GM21515 (cell line): ENCODE results near the gene XIST.
"Not testable (repeated sequence)": the region's sequence is repeated elsewhere in the genome, so short reads cannot be mapped to it uniquely, and the experiment has no call there.

ENCODE experiments used
- ATAC-seq: cut with Tn5 transposase; IDR thresholded peaks from one replicate; pipeline ENCODE4 v1.9.1; 2021; ENCODE audit not compliant: unreplicated experiment

The XIST gene

DNA sequence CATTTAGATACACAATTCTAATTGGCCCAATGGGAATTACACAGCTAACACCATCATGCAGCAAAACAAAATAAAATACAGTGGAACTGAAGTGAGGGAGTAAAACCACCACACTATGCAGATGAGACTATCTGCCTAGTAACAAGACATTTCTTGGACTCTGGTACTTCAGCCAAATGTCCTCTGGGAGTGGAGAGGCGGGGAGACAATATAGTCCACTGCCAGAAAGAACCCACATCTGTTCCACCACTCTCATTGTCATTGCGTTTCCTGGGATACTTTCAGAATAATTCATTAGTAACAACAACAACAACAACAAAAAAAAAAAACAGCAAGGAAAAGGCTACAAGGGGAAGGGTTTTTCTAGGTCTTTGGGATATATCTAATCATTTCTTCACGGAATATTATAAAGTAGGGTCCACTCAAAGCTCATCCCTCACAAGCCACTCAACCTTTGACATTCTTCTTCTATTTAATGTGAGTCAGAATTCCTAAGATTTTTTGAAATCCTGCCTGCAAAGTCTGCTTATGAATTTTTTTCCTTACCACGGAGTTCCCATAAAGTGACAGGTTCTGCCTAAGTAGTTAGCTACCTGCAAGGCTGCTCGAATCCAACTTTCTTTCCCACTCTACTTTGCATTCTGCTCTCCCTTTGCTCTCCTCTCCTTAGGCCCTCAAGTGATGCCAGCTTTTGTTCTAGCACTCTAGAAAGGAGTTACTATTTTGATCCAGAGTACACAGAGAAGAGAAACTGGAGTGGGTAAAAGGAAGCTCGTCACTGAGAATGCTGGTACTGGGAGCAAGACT lies 34.9 kb downstream of the XIST start:
- ATAC-seq = no peak

DNA sequence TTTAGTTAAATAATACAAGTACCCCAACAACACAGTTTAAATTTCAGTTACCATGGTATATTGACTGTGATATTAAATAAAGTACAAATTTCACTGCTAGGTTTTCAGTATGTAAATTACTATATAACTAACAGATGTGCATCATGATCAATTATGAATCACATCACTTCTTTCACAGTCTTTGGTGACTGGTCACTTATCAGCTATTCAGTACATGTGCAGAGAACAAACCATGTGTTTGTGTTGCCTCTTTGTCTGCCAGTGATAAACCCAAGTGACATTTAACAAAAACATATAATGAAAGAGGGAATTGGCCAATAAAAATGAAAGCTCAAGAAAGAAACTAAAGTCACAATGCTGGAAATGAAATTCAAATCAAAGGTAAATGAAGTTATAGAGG lies 40.3 kb downstream of the XIST start:
- no peak for ATAC-seq

DNA sequence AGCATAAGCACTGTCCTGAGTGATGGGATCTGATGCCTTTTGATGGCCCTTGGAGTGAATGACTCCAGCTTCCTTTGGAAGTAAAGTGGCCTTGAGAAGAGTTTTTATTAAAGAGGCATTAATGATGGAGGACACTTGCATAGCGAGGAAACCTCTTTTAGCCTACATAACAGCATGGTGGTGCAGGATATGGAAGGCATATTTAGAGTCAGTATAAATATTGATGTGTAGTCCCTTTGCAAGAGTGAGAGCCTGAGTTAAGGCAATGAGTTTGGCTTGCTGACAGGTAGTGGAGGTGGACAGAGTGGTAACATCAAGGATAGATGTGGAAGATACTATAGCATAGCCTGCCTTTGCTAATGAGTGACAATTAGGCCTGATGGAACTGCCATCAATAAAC lies 48.4 kb downstream of the XIST start:
- ATAC-seq = not testable (repeated sequence)

DNA sequence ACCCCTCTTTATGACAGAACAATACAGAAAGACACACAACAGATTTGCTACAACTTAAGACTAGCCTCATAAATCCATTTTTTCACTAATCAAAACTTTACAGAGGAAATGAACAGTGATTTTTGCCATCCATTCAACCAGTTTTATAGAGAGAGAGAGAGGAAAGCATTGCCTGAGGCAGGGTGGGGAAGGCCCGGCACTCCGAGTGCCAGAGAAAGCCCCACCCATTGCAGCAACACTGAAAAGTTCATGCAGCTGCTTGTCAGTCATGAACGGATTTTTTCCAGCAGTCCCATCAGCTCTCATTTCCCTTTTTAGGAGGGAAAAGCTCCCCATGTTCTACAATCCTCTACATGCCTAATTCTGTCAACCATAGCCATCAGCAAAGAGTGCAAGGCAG lies 52.6 kb downstream of the XIST start:
- no peak for ATAC-seq

DNA sequence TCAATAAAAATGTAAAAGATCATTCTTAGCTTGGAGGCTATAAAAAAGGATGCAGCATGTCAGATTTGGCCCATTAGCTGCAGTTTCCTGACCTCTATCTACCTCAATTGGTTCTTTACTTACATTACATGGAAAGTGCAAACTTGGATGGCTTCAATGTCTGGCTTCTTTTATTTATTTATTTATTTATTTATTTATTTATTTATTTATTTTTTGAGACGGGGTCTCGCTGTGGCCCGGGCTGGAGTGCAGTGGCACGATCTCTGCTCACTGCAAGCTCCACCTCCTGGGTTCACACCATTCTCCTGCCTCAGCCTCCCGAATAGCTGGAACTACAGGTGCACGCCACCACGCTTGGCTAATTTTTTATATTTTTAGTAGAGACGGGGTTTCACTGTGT lies 60.0 kb downstream of the XIST start:
- ATAC-seq = not testable (repeated sequence)

DNA sequence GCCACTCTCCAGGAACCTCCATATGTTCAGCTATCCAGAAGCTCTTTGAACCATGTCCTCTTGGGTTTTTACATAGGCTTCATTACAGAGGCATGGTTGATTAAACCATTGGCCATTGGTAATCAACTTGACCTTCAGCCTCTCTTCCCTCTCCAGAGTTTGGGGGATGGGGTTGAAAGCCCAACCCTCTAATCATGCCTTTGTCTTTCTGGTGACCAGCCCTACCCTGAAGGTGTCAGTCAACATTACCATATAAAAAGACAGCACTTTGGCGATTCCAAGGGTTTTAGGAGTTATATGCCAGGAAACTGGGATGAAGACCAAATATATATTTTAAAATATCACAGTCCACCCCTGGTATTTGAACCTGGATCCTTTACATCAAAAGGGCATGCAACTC lies 67.0 kb downstream of the XIST start:
- no peak for ATAC-seq
